ENCODE measurements around the gene COL9A3.
"Not testable (repeated sequence)": the region's sequence is repeated elsewhere in the genome, so short reads cannot be mapped to it uniquely, and the experiment has no call there.

Gene COL9A3

DNA sequence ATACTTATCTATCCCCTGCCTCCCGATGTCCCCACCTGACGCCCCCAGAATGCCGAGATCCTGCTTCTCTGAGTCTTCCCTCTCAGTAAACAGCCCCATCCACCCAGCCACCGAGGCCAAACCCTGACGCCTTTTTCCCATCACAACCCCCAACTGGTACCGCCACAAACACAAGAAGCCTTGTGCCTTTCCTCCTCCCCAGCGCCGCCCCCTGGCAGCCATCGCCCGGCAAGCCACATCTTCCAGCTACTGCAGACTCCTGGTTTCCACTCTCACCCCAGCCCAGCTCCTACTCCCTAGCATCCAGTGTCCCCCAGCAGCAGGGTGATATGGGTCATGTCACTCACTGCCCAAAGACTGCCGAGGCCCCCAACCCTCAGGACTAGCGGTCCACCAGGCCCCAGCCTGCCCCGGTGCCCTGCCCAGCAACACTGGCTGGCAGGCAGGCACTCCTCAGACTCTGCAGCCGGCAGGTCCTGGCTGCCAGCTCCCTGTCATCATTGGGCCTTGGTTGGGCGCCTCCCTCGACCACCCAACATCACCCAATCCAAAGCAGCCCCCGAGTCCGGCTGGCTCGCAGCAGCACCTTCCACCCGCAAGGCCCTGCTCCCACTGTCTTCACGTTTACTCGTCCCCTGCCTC, 33.6 kb downstream of the COL9A3 start:
- H3K18ac ChIP-seq (ENCODE audit: low read depth in 1 of 2, low read length in 2 of 2), result no peak overlapping the region
- no peak overlapping the region for H3K4me2 ChIP-seq (ENCODE audit: low read length, poor library complexity, severe bottlenecking)
- no peak overlapping the region for H2BK15ac ChIP-seq (ENCODE audit: low read depth, poor library complexity, severe bottlenecking)
- H3K14ac ChIP-seq (ENCODE audit: low read length in 2 of 2), result no peak overlapping the region
- H3K79me1 ChIP-seq (replicated peaks; ENCODE audit: low read length, poor library complexity, severe bottlenecking), result peaks cover 28% of the 10 kb centered on the region
- WGBS, result 92% methylated on average over 21 of the region's 22 CpGs
- no peak overlapping the region for H3K27ac ChIP-seq (ENCODE audit: low read length, poor library complexity, severe bottlenecking)
- H3K4ac ChIP-seq (ENCODE audit: low read depth in 1 of 2, low read length in 2 of 2), result no peak overlapping the region
- no peaks in the 10 kb centered on the region for H3K4me1 ChIP-seq (ENCODE audit: control insufficient read depth, insufficient read depth, low read depth, low read length)
- H3K27me3 ChIP-seq (ENCODE audit: control insufficient read depth in 1 of 2, insufficient read depth in 1 of 2, low read length in 2 of 2), result no peaks in the 10 kb centered on the region
- H4K91ac ChIP-seq (ENCODE audit: low read length), result no peak overlapping the region
- H2AFZ ChIP-seq (ENCODE audit: low read depth, low read length), result no peak overlapping the region
- DNase-seq, result no peak
- H3K36me3 ChIP-seq (ENCODE audit: control insufficient read depth in 1 of 2, insufficient read depth in 2 of 2, low read depth in 1 of 2, low read length in 2 of 2), result peaks cover 44 to 48% of the 10 kb centered on the region in 2 experiments
- no peak overlapping the region for H2AK5ac ChIP-seq (ENCODE audit: low read length, severe bottlenecking)
- H3K9ac ChIP-seq (ENCODE audit: low read length), result no peak overlapping the region
- no peak overlapping the region for H3K4me3 ChIP-seq (ENCODE audit: insufficient read depth in 1 of 2, low read depth in 1 of 2, low read length in 2 of 2)
- no peak overlapping the region for H3K23ac ChIP-seq (ENCODE audit: low read length in 2 of 2)
- H2BK12ac ChIP-seq (ENCODE audit: low read length in 2 of 2), result no peak overlapping the region
- H2BK120ac ChIP-seq (ENCODE audit: low read depth, low read length), result no peak overlapping the region
- H2BK5ac ChIP-seq (ENCODE audit: low read depth, low read length, poor library complexity, severe bottlenecking), result no peak overlapping the region
- peak overlapping the region; percentile 19 for H4K8ac ChIP-seq (ENCODE audit: low read length)
- no peaks in the 10 kb centered on the region for H3K9me3 ChIP-seq (ENCODE audit: control insufficient read depth, low read length)

DNA sequence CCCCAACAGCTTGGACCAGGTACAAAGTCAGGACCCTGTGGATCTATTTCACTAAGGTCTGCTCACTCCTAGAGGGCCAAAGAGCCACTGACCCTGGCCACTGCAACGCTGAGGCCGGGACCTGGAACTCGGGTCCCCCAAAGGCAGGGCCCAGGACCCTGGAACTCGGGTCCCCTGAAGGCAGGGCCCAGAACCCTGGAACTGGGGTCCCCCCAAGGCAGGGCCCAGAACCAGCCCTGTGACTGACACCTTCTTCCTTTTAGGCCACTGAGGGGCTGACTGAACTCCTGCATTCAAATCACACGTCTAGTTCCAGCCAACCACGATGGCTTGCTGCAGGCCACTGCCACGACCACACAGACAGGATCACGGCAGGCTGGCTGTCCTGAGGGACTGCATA, 35.3 kb downstream of the COL9A3 start:
- Histone ChIP-seq H3K9me3 (ENCODE audit: control insufficient read depth, low read length) (no peaks in the 10 kb centered on the region), H3K27me3 (ENCODE audit: control insufficient read depth in 1 of 2, insufficient read depth in 1 of 2, low read length in 2 of 2) (no peaks in the 10 kb centered on the region), H3K9ac (ENCODE audit: low read length) (no peak overlapping the region), H2BK12ac (ENCODE audit: low read length in 2 of 2) (no peak overlapping the region), H2AFZ (ENCODE audit: low read depth, low read length) (no peak overlapping the region), H2BK15ac (ENCODE audit: low read depth, poor library complexity, severe bottlenecking) (no peak overlapping the region), H2BK120ac (ENCODE audit: low read depth, low read length) (no peak overlapping the region), H4K8ac (ENCODE audit: low read length) (no peak overlapping the region), H3K14ac (ENCODE audit: low read length in 2 of 2) (no peak overlapping the region), H3K79me1 (replicated peaks; ENCODE audit: low read length, poor library complexity, severe bottlenecking) (peaks cover 34% of the 10 kb centered on the region), H3K4me2 (ENCODE audit: low read length, poor library complexity, severe bottlenecking) (no peak overlapping the region), H3K36me3 (ENCODE audit: control insufficient read depth in 1 of 2, insufficient read depth in 2 of 2, low read depth in 1 of 2, low read length in 2 of 2) (peaks cover 48 to 52% of the 10 kb centered on the region in 2 experiments), H3K23ac (ENCODE audit: low read length in 2 of 2) (no peak overlapping the region), H3K4me1 (ENCODE audit: control insufficient read depth, insufficient read depth, low read depth, low read length) (peaks cover 5% of the 10 kb centered on the region), H3K4me3 (ENCODE audit: insufficient read depth in 1 of 2, low read depth in 1 of 2, low read length in 2 of 2) (no peak overlapping the region), H2BK5ac (ENCODE audit: low read depth, low read length, poor library complexity, severe bottlenecking) (no peak overlapping the region), H4K91ac (ENCODE audit: low read length) (no peak overlapping the region), H2AK5ac (ENCODE audit: low read length, severe bottlenecking) (no peak overlapping the region), H3K27ac (ENCODE audit: low read length, poor library complexity, severe bottlenecking) (no peak overlapping the region), H3K4ac (ENCODE audit: low read depth in 1 of 2, low read length in 2 of 2) (no peak overlapping the region), H3K18ac (ENCODE audit: low read depth in 1 of 2, low read length in 2 of 2) (no peak overlapping the region)
- no peak for DNase-seq
- WGBS, result 96% methylated on average over 8 of the region's 8 CpGs

GRCh38 chr20:62852841-62853240, 36.0 kb downstream of the COL9A3 start:
- H3K4me3 ChIP-seq (ENCODE audit: insufficient read depth in 1 of 2, low read depth in 1 of 2, low read length in 2 of 2), result no peak overlapping the region
- no peak overlapping the region for H2AFZ ChIP-seq (ENCODE audit: low read depth, low read length)
- H3K4ac ChIP-seq (ENCODE audit: low read depth in 1 of 2, low read length in 2 of 2), result no peak overlapping the region
- H4K91ac ChIP-seq (ENCODE audit: low read length), result no peak overlapping the region
- H3K23ac ChIP-seq (ENCODE audit: low read length in 2 of 2), result no peak overlapping the region
- no peak overlapping the region for H3K9ac ChIP-seq (ENCODE audit: low read length)
- H3K18ac ChIP-seq (ENCODE audit: low read depth in 1 of 2, low read length in 2 of 2), result no peak overlapping the region
- no peak overlapping the region for H2BK120ac ChIP-seq (ENCODE audit: low read depth, low read length)
- peaks cover 47 to 55% of the 10 kb centered on the region in 2 experiments for H3K36me3 ChIP-seq (ENCODE audit: control insufficient read depth in 1 of 2, insufficient read depth in 2 of 2, low read depth in 1 of 2, low read length in 2 of 2)
- no peak overlapping the region for H3K27ac ChIP-seq (ENCODE audit: low read length, poor library complexity, severe bottlenecking)
- no peak overlapping the region for H2BK12ac ChIP-seq (ENCODE audit: low read length in 2 of 2)
- no peak overlapping the region for H3K14ac ChIP-seq (ENCODE audit: low read length in 2 of 2)
- no peak overlapping the region for H2BK15ac ChIP-seq (ENCODE audit: low read depth, poor library complexity, severe bottlenecking)
- no peak overlapping the region for H2AK5ac ChIP-seq (ENCODE audit: low read length, severe bottlenecking)
- peaks cover 8% of the 10 kb centered on the region for H3K4me1 ChIP-seq (ENCODE audit: control insufficient read depth, insufficient read depth, low read depth, low read length)
- H3K79me1 ChIP-seq (replicated peaks; ENCODE audit: low read length, poor library complexity, severe bottlenecking), result peaks cover 36% of the 10 kb centered on the region
- H3K4me2 ChIP-seq (ENCODE audit: low read length, poor library complexity, severe bottlenecking), result no peak overlapping the region
- H4K8ac ChIP-seq (ENCODE audit: low read length), result no peak overlapping the region
- no peak overlapping the region for H2BK5ac ChIP-seq (ENCODE audit: low read depth, low read length, poor library complexity, severe bottlenecking)
- H3K9me3 ChIP-seq (ENCODE audit: control insufficient read depth, low read length), result no peaks in the 10 kb centered on the region
- H3K27me3 ChIP-seq (ENCODE audit: control insufficient read depth in 1 of 2, insufficient read depth in 1 of 2, low read length in 2 of 2), result no peaks in the 10 kb centered on the region
- DNase-seq, result no peak
- 98% methylated on average over 12 of the region's 12 CpGs for WGBS

DNA sequence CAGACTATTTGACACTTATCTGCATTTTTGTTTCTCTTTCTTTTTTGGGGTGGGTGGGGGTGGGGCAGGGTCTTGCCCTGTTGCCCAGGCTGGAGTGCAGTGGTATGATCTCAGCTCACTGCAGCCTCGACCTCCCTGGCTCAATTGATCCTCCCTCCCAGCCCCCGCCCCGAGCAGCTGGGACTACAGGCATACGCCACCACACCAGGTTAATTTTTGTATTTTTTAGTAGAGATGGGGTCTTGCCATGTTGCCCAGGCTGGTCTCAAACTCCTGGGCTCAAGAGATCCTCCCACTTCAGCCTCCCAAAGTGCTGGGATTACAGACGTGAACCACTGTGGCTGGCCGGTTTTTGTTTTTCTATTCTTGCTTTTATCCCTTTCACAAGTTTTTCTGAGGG, 36.5 kb downstream of the COL9A3 start:
- not testable (repeated sequence) for DNase-seq; H3K27me3 ChIP-seq (ENCODE audit: control insufficient read depth in 1 of 2, insufficient read depth in 1 of 2, low read length in 2 of 2); H3K4ac ChIP-seq (ENCODE audit: low read depth in 1 of 2, low read length in 2 of 2); H4K8ac ChIP-seq (ENCODE audit: low read length); H2BK5ac ChIP-seq (ENCODE audit: low read depth, low read length, poor library complexity, severe bottlenecking); H3K18ac ChIP-seq (ENCODE audit: low read depth in 1 of 2, low read length in 2 of 2); H2AFZ ChIP-seq (ENCODE audit: low read depth, low read length); H2AK5ac ChIP-seq (ENCODE audit: low read length, severe bottlenecking); H4K91ac ChIP-seq (ENCODE audit: low read length); H3K23ac ChIP-seq (ENCODE audit: low read length in 2 of 2); H3K9me3 ChIP-seq (ENCODE audit: control insufficient read depth, low read length); H2BK15ac ChIP-seq (ENCODE audit: low read depth, poor library complexity, severe bottlenecking); H3K4me1 ChIP-seq (ENCODE audit: control insufficient read depth, insufficient read depth, low read depth, low read length); H3K27ac ChIP-seq (ENCODE audit: low read length, poor library complexity, severe bottlenecking); H2BK120ac ChIP-seq (ENCODE audit: low read depth, low read length); H3K9ac ChIP-seq (ENCODE audit: low read length); H3K4me3 ChIP-seq (ENCODE audit: insufficient read depth in 1 of 2, low read depth in 1 of 2, low read length in 2 of 2); H2BK12ac ChIP-seq (ENCODE audit: low read length in 2 of 2); H3K4me2 ChIP-seq (ENCODE audit: low read length, poor library complexity, severe bottlenecking); H3K14ac ChIP-seq (ENCODE audit: low read length in 2 of 2)
- 97% methylated on average over 5 of the region's 6 CpGs for WGBS
- H3K36me3 ChIP-seq (ENCODE audit: control insufficient read depth in 1 of 2, insufficient read depth in 2 of 2, low read depth in 1 of 2, low read length in 2 of 2), result peaks cover 46 to 59% of the 10 kb centered on the region in 2 experiments
- H3K79me1 ChIP-seq (replicated peaks; ENCODE audit: low read length, poor library complexity, severe bottlenecking), result peaks cover 37% of the 10 kb centered on the region

All from mesenchymal stem cell (in vitro differentiated cells and primary cell).